Esophagus squamous epithelium (tissue), 4 donors: ENCODE data around the gene PSEN1.

Experiments
- POLR2A ChIP-seq, 4 donors: fragments of 450-650 bp; IDR thresholded peaks; one replicate each; pipeline ENCODE4 v1.6.1; 2017; ENCODE audit warnings: antibody characterized with exemption in 4 of 4, mild to moderate bottlenecking in 4 of 4, moderate library complexity in 3 of 4
- TF ChIP-seq, protein P1 (sequence below), 6 experiments: fragments of 450-650 bp in 4 of 6; fragments of 200-600 bp in 2 of 6; sonication (generic) in 2 of 6; IDR thresholded peaks; one replicate each; pipeline ENCODE4 v1.5.1; 2016 to 2019; ENCODE audit warnings: antibody characterized with exemption in 6 of 6, mild to moderate bottlenecking in 4 of 6, moderate library complexity in 4 of 6

DNA sequence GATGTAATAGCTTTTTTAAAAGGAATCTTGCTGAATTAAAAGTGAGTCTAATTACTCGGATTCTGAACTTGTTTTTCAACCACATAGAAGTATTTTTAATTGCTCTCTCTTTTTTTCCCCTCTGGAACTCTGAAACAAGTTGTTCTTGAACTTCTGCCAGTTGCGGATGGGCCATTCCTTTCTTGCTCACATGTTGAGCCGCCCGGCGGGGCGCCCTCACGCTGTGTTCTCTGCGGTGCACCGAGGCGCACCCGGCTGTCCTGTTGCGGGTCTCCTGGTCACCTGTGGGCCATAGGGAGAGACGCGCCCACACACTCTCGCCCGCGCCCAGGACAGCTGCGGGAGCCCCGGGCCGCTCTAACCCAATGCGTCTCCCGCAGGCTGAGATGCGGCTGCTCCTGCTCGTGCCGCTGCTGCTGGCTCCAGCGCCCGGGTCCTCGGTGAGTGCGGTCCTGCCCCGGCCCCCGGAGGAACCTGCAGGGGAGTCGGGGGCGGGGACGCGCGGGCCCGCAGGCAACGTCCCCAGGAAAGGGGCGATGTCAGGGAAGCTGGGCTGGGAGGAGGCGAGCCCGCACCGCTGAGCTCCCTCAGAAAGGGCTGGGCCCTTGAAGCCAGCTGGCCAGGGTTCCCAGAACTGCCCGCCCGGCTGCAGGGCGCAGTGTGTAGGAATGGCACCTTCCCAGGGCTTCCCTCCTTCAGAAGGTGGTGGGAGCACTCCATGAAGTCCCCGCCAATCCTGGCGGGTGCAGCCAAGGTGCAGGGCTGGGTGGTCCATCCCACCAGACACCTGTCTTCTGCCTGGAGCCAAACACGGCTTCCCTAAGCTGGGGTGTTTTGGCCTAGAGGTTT, 103.3 kb downstream of the PSEN1 start:
- TF ChIP-seq, protein P1, sequence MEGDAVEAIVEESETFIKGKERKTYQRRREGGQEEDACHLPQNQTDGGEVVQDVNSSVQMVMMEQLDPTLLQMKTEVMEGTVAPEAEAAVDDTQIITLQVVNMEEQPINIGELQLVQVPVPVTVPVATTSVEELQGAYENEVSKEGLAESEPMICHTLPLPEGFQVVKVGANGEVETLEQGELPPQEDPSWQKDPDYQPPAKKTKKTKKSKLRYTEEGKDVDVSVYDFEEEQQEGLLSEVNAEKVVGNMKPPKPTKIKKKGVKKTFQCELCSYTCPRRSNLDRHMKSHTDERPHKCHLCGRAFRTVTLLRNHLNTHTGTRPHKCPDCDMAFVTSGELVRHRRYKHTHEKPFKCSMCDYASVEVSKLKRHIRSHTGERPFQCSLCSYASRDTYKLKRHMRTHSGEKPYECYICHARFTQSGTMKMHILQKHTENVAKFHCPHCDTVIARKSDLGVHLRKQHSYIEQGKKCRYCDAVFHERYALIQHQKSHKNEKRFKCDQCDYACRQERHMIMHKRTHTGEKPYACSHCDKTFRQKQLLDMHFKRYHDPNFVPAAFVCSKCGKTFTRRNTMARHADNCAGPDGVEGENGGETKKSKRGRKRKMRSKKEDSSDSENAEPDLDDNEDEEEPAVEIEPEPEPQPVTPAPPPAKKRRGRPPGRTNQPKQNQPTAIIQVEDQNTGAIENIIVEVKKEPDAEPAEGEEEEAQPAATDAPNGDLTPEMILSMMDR (IDR thresholded peaks at IDR 0.05): no peak
- TF ChIP-seq POLR2A (IDR thresholded peaks at IDR 0.05): no peak
